COLO668 (cell line): ENCODE results near the gene PTPN21.

Experiments used
- DNase-seq: peaks from one replicate; lab custom pipeline; 2025; ENCODE audit not compliant: unreplicated experiment; lab: John Stamatoyannopoulos, UW

Gene PTPN21

DNA sequence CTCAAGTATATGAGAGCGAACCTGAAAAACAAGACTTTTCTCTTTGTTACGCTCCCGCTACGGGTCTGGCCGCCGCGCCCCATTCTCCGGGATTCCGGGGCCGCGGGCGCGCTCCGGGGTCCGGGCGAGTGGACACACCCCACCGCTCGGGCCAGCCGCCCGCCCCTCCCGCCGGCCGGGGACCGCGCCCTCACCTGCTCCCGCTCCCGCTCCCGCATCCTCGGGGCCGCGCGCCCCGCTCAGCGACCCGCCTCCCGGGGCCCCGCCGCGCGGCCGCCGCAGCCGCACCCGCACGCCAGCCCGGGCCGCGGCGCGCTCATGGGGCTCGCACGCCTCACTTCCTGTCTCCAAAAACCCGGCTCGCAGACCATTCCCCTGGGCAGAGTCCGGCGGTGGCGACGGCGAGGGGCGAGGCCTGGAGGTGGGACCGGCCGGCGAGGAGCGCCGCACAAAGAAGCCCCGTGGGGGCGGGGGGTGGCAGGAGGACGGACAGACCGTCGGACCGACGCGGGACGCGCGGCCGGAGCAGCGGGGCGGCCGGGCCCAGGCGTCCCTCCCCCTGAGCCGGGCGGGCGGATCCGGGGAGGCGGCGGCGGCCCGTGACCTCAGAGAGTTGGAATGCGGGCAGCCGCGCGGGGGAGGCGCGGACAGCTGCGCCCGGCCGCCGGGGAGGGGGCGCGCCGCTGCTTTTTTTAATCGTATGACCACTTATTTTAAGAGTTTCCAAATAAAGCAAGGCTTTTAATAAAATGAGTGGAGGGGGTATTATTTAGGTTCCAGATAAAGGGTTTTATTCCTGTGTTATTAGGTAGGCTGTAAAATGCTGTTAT, at the start of gene PTPN21:
Gene PTPN21 (minus strand): TSS at position 551 of the 830 bp plus-strand sequence. CDS start 4,590 bp downstream, outside the sequence.
- DNase-seq: peak; percentile 79

DNA sequence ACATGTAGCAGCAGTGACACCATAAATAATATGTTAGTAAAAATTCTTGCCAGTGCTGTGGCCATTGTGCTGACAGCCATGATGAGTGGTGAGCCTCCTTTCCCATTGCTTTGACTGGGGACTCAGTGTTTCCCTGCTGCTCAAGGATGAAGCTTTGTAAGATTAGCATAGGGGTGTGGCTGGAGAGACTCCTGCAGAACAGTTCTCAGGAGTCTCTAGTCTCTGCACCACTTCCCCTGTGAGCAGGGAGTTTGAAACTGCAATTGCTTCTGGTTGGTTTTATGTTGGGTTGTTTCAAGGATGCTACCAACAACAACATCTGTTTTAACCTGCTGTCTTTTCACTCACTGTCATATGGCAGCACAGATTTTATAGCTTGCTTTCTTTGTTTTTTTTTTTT, 49.4 kb upstream of the PTPN21 start:
- DNase-seq: no peak

DNA sequence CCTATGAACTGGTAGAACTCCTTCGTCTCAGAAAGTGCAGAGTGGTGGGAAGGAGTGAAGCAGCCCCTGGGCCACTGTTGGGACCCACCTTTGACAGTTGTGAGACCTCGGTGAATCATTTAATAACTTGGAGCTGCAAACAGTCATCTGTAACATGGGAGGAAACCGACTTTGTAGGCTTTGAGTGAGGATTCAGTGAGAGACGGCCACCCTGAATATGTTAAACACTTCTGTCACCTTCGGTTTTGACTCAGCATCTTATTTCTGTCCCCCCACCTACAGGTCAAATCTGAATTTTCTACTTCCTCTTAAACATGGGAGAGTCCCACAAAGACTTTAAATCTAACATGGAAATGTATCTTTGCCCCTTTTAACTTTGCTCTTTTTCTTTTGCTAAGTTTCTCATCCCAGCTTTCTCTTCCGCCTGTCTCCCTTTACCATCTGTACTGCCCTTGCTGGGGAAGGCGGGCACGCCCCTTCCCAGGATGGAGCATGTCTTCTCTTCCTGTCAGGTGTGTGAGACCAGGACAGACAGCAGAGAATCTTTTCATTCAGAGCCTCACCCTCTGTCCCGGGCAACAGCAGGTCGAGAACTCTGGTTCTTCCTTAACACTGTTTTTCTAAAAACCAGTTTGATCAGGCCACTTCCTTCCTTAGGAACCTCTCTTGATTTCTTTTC, 45.1 kb upstream of the PTPN21 start:
- no peak for DNase-seq

DNA sequence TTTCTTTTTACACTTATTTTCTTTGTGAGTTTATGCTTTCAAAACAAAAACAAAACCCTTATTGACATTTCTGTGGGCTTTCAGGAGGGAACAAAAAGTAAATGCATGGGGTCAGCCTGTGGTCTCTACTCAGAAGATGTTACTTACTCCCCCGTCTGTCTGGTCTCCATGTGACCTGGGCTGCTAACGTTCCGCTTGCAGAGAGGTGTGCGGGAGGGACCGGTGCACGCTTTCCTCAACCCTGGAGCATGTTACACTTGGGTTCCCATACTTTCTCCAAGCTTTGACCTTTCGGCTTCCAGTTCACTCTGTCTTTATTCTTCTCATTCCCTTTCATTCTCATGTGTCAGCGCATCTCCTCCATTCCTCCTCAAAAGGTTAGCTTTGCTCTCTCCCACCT, 44.5 kb upstream of the PTPN21 start:
- DNase-seq: no peak

DNA sequence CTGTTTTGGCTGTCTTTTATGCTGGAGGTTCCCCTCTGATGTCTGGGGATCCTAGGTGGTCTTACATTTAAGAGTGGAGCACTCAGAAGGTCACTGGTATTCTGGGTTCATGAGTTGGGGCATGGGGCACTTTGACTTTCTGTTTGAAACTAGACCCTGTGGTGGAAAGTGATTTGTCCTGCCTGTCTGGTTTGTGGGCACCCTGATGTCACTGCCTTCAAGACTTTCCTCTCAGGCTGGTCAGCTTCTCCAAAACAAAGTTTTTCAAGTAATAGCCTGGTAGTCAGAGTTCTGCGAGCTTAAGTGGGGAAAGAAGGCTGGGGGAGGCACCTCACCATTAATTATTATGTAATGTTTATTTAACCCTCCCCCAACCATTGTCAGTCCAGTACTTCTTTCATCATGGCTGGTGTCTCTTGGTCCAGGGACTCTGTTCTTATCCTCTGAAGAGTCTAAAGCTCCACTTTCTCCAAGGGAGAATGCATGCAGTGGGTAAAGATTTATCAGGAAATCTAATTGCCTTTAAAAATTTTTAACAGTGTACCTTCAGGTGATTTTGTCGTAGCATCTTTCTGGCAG, 43.4 kb upstream of the PTPN21 start:
- no peak for DNase-seq

DNA sequence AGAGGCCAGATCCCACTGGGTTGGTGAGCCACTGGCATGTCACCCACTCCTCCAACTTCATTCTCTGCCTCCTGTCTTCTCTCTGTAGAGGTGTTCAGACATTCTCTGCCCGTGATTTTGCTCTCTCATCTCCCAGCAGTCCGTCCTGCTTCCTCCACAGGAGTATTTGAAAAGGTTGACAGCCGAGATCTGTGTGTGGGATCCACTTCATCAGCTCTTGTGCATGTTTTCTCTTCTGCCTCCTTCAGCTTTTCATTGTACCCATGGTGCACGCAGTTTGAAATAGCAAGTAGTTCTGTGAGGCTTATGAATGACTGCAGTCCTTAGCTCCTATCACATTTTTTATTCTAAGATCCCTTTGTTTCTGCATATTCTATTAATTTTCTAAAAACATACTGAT, 42.8 kb upstream of the PTPN21 start:
- no peak for DNase-seq

DNA sequence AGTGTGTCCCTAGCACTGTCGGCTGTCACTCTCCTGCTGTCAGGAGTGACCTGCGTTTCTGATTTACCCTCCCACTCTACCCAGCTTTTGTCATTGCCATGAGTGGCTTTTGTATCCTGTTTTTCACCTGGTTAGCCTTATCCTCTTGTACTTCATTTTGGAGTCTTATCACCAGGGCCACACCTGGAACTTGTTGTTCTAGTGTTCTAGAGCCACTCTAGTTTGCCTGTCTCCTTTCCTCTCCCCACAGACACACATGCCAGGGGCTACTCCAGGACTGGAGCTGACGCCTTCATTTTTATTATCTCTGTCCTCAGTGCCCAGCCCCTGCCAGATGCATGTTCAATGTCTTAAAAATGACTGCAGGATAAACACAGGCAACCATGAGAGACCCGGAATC, 42.2 kb upstream of the PTPN21 start:
- DNase-seq: no peak

DNA sequence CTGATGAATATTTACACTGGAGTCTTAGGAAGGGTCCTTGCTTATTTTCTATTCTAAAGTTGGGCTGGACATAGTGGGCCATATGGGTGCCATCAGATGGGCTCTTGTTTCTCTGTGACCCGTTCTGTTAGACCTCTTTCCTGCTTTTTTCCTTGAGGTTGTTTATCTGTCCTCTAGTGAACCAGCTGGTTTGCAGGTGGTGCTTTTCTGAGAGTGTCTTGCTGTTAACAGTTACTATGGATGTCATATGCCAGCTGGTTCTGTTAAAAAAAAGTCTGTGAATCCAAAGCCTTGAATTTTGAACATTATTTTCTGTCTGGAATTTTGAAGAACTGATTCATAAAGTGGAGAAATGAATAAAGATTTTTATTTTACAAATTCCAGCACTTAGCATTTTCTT, 37.2 kb upstream of the PTPN21 start:
- no peak for DNase-seq

DNA sequence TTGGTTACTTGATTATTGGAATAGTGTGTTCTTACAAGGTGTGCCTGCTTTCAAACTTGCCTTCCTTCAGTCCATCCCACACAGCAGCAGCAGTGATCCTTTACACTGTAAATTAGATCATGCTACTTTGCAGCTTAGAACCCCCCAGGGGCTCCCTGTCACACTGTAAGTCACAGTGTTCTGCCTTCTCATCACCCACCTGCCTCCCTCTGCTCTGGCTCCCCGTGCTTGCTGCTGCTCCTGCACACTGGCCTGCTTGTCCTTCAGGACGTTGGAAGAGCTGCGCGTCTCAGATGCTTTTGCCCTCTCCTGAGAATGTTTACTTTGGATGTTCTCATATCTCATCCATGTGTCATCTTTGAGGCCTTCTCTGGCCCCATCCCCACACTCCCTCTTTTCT, 35.4 kb upstream of the PTPN21 start:
- DNase-seq: no peak

DNA sequence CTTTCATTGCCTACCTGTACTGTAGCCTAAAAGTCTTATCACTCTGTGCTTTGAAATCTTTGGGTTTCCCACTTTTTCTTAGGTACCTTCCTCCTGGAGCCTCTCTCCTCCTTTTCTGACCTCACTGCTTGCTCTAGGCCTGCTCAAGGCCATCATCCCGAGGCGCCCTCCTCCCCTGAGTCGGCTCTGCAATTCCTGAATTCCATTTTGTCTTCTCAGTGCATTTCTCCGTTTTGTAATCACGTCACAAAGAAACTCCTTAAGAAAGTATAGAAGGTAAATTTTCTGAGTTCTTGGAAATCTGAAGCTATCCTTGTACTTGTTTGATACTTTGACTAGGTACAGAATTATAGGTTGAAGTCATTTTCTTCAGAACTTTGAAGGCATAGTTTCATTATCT, 33.3 kb upstream of the PTPN21 start:
- DNase-seq: no peak

DNA sequence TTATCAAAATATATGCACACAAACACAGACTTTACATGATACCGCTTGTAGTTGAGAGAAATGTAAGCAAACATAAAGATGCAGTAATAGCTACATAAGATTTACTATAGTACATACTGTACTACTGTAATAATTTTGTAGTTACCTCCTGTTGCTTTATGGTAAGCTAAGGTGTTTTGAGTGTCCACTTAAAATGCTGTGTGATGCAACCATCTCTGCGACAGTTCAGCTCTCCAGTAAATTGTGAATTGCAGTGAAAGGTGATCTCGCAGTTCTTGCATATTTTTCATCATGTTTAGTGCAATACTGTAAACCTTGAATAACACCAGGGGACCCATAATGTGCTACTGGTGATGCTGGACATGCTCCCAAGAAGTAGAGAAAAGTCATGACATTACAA, 29.6 kb upstream of the PTPN21 start:
- no peak for DNase-seq

DNA sequence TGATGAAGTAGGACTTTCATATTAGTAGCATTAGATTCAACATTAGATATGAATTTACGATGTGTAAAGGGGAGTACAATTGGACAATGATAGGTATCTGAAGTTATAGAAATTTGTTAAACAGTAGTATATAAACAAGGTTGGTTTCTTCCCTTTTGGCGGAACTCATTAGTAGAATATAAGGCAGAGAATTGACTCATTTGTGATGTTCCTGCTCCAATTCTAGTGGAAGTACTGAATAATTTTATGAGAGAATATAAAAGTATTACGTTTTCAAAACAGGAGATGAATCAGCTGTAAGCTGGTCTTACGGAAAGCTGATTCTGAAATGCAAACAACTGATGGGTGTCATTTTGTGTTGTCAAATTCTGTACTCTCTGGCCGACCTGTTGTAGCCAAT, 21.4 kb upstream of the PTPN21 start:
- no peak for DNase-seq

DNA sequence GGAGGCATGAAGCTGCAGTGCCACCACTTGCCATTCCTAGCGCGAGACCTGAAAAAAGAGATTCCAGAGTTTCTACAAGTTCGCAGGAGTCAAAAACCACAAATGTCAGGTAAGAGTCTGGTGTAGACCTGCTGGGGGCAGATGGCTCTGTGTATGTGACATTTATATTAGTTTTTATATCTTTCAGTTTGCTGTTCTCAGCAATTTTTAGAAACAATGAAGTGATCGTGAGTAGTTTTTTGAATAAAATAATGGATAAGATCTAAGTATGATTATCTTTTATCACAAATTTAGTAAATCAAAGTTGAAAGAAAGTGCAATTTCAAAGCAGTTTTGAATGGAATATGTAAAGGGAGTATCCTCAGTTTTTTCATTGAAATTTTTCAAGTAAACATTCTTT, 17.3 kb upstream of the PTPN21 start:
- DNase-seq: no peak

DNA sequence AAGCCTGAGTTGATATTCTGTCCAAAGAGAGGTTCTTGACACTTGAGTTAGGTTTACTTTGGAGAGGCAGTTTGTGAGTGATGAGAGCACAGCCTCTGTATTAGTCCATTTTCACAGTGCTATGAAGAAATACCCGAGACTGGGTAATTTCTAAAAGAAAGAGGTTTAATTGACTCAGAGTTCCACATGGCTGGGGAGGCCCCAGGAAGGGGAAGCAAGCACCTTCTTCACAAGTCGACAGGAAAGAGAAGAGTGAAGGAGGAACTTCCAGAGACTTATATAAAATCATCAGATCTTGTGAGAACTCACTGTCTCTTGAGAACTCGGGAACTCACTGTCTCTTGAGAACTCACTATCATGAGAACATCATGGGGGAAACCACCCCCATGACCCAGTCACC, 13.4 kb upstream of the PTPN21 start:
- DNase-seq: no peak

DNA sequence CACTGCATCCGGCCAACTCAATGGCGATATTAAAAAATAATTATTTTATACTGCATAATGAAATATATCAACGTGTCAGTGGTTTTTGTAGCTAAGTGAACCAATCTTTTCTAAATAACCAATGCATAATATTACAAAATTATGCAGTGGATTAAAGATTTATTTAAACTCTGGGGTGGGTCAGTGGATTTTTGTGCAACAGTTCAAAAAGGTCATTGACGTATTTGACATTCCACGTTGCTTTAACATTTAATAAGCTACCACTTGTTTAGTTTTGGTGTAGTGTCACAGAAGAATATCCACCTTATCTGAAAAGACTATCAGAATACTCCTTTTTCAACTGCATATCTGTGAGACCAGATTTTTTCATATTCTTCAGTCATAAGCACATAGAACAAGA, 10.6 kb upstream of the PTPN21 start:
- DNase-seq: no peak

DNA sequence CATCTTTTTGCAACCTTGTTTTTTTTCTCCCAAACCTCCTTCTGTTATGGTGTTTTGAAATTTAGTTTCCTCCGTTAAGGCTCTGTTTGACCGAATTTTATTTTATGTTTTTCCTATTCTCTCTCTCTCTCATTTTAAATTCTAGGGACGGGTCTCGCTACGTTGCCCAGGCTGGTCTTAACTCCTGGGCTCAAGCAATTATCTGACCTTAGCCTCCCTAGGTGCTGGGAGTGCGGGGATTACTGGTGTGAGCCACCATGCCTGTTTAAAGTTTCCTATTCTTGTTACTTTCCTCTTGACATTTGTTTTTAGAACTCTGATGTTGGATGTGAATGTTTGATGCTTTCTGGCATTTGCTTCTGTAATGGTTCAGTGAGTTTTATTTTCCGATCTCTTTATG, 9.0 kb upstream of the PTPN21 start:
- DNase-seq: peak; percentile 32

DNA sequence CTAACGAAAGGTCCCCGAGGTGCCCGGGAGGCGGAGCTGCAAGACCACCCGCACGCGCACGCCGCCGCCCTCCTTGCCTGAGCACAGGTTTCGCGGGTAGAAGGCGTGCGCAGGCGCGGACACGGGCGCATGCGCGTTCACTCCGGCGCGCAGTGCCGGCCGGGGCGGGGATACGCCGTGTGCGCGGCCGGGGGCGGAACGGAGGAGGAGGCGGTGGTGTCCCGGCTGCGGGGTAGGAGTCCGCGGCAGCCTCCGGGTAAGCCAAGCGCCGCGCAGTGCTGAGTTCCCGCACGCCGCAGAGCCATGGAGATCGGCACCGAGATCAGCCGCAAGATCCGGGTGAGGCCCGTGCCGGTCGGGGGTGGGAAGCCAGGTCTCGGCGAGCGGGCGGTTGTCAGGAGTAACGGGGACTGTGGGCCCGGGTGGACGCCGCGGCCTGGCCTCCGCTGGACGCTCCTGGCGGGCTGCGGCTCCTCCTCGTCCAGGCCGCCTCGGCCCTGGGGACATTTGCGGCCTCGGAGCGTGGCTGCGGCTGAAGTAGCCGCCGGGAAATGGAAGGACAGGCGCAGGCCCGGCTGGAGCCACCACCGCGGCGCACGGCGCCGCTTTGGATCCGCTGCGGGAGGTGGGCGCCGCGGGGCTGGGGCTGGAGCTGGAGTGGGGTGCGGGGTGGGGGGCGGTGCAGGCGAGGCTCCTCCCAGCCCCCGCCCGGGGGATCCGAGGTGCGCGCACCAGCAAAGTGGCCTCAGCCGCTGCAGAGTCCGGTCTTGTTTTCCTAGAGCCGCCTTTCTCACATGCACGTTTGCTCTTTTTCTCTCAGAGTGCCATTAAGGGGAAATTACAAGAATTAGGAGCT, 8.3 kb upstream of the PTPN21 start, which contains the start of gene ZC3H14:
Gene ZC3H14 (plus strand): TSS at position 207 of the 856 bp plus-strand sequence. CDS start 97 bp downstream, at position 304.
- peak; percentile 95 for DNase-seq

DNA sequence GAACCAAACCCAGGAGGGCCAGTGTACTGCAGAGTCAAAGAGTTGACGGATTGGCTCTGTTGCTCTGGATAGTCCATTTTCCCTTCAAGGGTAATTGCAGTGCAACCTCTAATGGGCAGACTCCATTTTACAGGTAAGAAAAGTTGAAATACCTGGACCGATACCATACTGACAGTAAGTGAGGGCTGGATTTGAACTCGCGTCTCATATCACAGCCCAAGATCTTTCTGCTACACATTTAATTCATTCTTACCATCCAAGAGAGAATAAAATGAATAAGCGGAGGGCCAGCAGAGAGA, 7.7 kb upstream of the PTPN21 start:
- no peak for DNase-seq

DNA sequence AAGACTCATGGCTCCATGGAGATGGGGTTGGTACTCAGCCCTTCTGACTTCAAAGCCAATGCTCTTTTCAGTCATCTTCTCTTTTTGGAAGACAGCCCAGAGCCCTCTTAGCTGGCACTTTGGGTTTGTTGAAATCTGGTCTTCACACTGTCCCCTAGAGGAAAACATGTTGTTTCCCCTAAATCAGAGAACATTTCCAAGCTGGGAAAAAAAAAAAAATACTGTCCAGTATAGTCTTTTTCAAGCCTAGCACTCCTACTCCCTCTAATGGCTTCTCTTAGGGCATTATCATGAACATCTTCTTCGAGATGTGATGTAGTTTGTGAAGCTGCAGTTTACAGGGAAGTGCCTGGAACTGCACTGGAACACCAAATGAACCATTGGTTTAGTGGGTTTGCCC, 5.0 kb upstream of the PTPN21 start:
- no peak for DNase-seq

DNA sequence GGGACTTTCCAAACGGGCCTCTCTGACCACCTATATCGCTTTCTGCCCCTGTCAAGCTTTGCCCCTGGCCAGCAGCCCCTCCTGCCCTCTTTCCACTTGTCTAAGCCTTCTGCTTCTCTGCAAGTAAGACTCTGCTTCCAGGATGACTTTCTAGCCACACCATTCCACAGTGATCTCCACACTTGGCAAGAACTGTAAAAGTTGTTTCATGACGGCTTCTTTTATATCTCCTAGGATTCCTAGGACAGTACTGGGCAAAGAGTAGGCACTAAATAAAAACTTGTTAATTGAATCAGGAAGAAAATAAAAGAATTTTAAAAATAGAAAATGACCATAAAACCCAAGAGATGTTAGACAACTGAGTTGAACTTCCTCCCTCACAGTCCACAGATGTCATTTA, 1.8 kb upstream of the PTPN21 start:
- no peak for DNase-seq

DNA sequence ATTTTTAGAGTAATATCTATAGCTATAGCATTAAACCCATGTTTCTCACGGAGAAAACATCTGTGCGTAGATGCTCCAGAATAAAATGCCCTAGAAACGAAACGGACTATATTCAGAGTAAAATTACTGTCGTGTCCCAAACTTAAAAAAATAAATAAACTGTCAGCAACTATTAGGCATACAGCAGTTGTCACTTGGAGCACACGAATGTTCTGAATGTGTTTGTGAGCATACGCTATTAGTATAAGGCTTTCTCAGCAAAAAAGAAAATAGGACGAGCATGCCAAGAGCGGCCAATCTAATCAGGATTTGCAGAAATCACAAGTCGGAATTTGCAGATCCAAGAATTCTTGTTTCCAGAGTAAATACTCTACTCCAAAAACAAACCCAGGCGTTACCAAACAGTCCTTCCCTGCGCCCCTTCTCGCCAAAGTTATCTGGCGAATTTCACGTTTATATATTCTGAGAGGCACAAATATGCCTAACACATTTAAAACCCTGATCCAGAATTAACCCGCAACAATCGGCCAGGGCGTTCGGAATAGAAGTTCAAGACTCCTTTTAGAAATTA, 836 bp downstream of the PTPN21 start:
- no peak for DNase-seq
